HCT116 (cell line): ENCODE measurements around the gene KSR1. TPM values are rescaled to one million over a fixed set of nuclear protein-coding genes. Genes with fewer than 3 reads are reported as not detected.

ENCODE experiments used
- ATAC-seq: fragments of 200-7000 bp; cut with Tn5 transposase; 2 replicates; pipeline ENCODE4 v1.9.1; 2020; ENCODE audit warnings: mild to moderate bottlenecking, moderate library complexity
- BruUV-seq: library from RNA; stranded (reverse); fragments of 400-500 nt; replicated peaks from 2 replicates; lab custom pipeline; 2021; lab: Mats Ljungman, UMichigan
- CTCF ChIA-PET: fragments of 300-600 bp; sonication (Branson Sonifier 250); formaldehyde crosslinking; loops from one replicate; lab custom pipeline; 2021; ENCODE audit warnings: antibody characterized with exemption; lab: Charles Lee
- POLR2A ChIA-PET: fragments of 300-600, 350-600 bp; sonication (Branson Sonifier 250); formaldehyde crosslinking; loops from one replicate; lab custom pipeline; 2021; ENCODE audit warnings: antibody characterized with exemption; lab: Charles Lee
- RAD21 ChIA-PET, 2 experiments: fragments of 300-600 bp; sonication (Branson Sonifier 250); formaldehyde crosslinking; loops; one replicate each; lab custom pipeline; 2023; ENCODE audit warnings: low total read pairs in 2 of 2; ENCODE audit not compliant: uncharacterized antibody in 2 of 2, unreplicated experiment in 2 of 2, low non-redundant PET in 1 of 2; lab: Charles Lee
- DNase-seq: peaks from one replicate; pipeline ENCODE4 v3.0.0-alpha.2; 2010; ENCODE audit warnings: low read depth, low spot score
- H2AFZ ChIP-seq: fragments of 200-600 bp; shearing (Covaris generic), sonication (generic); 2 replicates; pipeline ENCODE4 v1.6.1; 2017; ENCODE audit warnings: low read depth, mixed run types, mixed read lengths, antibody characterized with exemption, low read length; ENCODE audit not compliant: poor library complexity, severe bottlenecking
- H3K27ac ChIP-seq: 2 replicates; pipeline ENCODE4 v1.5.1; 2012; ENCODE audit warnings: low read depth, low read length
- H3K27me3 ChIP-seq: fragments of 200-600 bp; sonication (generic); 2 replicates; pipeline ENCODE4 v1.6.1; 2016; ENCODE audit warnings: mixed run types, low read length, mixed read lengths; ENCODE audit not compliant: insufficient read depth
- H3K36me3 ChIP-seq, 2 experiments: fragments of 200-500 bp in 1 of 2; fragments of 200-600 bp in 1 of 2; sonication (Bioruptor generic) in 1 of 2; sonication (generic) in 1 of 2; 2 replicates each; pipeline versions ENCODE4 v1.5.1 to v1.6.1; 2014 to 2016; ENCODE audit warnings: low read length in 2 of 2, inconsistent platforms in 1 of 2, mixed read lengths in 1 of 2, mixed run types in 1 of 2; ENCODE audit not compliant: insufficient read depth in 2 of 2, control insufficient read depth in 1 of 2
- H3K4me1 ChIP-seq, 2 experiments: fragments of 200-600 bp in 1 of 2; sonication (generic) in 1 of 2; 2 replicates each; pipeline versions ENCODE4 v1.5.1 to v1.6.1; 2012 to 2017; ENCODE audit warnings: low read length in 2 of 2, inconsistent platforms in 1 of 2, mild to moderate bottlenecking in 1 of 2, mixed read lengths in 1 of 2, mixed run types in 1 of 2, moderate library complexity in 1 of 2; ENCODE audit not compliant: insufficient read depth in 2 of 2, control insufficient read depth in 1 of 2
- H3K4me2 ChIP-seq: fragments of 200-600 bp; sonication (generic); 2 replicates; pipeline ENCODE4 v1.6.1; 2017; ENCODE audit warnings: mixed run types, low read length, mixed read lengths
- H3K4me3 ChIP-seq, 2 experiments: fragments of 200-600 bp in 1 of 2; sonication (generic) in 1 of 2; replicated peaks in 1 of 2; 2 replicates each; pipeline ENCODE4 v1.5.1; 2011 to 2016; ENCODE audit warnings: low read length in 2 of 2, control low read depth in 1 of 2, low read depth in 1 of 2, mild to moderate bottlenecking in 1 of 2, mixed read lengths in 1 of 2, mixed run types in 1 of 2
- H3K79me2 ChIP-seq: fragments of 200-600 bp; sonication (generic); 2 replicates; pipeline ENCODE4 v1.6.1; 2017; ENCODE audit warnings: mild to moderate bottlenecking, mixed run types, low read length, moderate library complexity, mixed read lengths; ENCODE audit not compliant: insufficient read depth
- H3K9ac ChIP-seq: fragments of 200-600 bp; sonication (generic); 2 replicates; pipeline ENCODE4 v1.6.1; 2016; ENCODE audit warnings: low read length, mixed read lengths
- H3K9me2 ChIP-seq: fragments of 200-600 bp; sonication (generic), shearing (Covaris generic); 2 replicates; pipeline ENCODE4 v1.6.1; 2017; ENCODE audit warnings: mixed run types, mild to moderate bottlenecking, moderate library complexity; ENCODE audit not compliant: insufficient read depth
- H3K9me3 ChIP-seq, 2 experiments: fragments of 200-500 bp in 1 of 2; fragments of 200-600 bp in 1 of 2; sonication (Bioruptor generic) in 1 of 2; sonication (generic) in 1 of 2; 2 replicates each; pipeline ENCODE4 v1.6.1; 2014 to 2017; ENCODE audit warnings: low read length in 2 of 2, mixed read lengths in 2 of 2, inconsistent platforms in 1 of 2, low read depth in 1 of 2, mild to moderate bottlenecking in 1 of 2, mixed run types in 1 of 2, moderate library complexity in 1 of 2; ENCODE audit not compliant: control insufficient read depth in 1 of 2, insufficient read depth in 1 of 2
- H4K20me1 ChIP-seq: fragments of 200-600 bp; sonication (generic), shearing (Covaris generic); 2 replicates; pipeline ENCODE4 v1.6.1; 2017; ENCODE audit warnings: mixed run types, mild to moderate bottlenecking, moderate library complexity; ENCODE audit not compliant: insufficient read depth
- ATF3 ChIP-seq: IDR thresholded peaks from 2 replicates; pipeline ENCODE4 v1.6.1; 2012
- CBX3 ChIP-seq: IDR thresholded peaks from 2 replicates; pipeline ENCODE4 v1.6.1; 2012; ENCODE audit warnings: low read depth
- CEBPB ChIP-seq: IDR thresholded peaks from 2 replicates; pipeline ENCODE4 v1.6.1; 2012; ENCODE audit warnings: low read depth
- EGR1 ChIP-seq: IDR thresholded peaks from 2 replicates; pipeline ENCODE4 v1.6.1; 2012; ENCODE audit warnings: low read depth
- FOSL1 ChIP-seq: IDR thresholded peaks from 2 replicates; pipeline ENCODE4 v1.6.1; 2012; ENCODE audit warnings: low read depth
- POLR2AphosphoS5 ChIP-seq: IDR thresholded peaks from 2 replicates; pipeline ENCODE4 v1.6.1; 2011; ENCODE audit warnings: mild to moderate bottlenecking, low read depth, low read length, moderate library complexity
- ZFX ChIP-seq: fragments of 450-650 bp; IDR thresholded peaks from 2 replicates; pipeline ENCODE4 v1.6.1; 2017
- intact Hi-C: fragments of 100-400 bp; cut with micrococcal nuclease; formaldehyde crosslinking; loops from 2 replicates; pipeline ENCODE4 v1.10.0; 2022
- total RNA-seq: library from RNA; stranded (reverse); gene quantifications from one replicate; pipeline ENCODE4 v1.2.1, GENCODE V29; 2021; ENCODE audit not compliant: unreplicated experiment
- TF ChIP-seq, protein P1 (sequence below): IDR thresholded peaks from 2 replicates; pipeline ENCODE4 v1.6.1; 2011; ENCODE audit warnings: mild to moderate bottlenecking, low read length, moderate library complexity; ENCODE audit not compliant: insufficient replicate concordance; ENCODE audit errors: extremely low read depth

KSR1 gene
- total RNA-seq, 1 experiment from 2014 or later, result 16.5 TPM

DNA sequence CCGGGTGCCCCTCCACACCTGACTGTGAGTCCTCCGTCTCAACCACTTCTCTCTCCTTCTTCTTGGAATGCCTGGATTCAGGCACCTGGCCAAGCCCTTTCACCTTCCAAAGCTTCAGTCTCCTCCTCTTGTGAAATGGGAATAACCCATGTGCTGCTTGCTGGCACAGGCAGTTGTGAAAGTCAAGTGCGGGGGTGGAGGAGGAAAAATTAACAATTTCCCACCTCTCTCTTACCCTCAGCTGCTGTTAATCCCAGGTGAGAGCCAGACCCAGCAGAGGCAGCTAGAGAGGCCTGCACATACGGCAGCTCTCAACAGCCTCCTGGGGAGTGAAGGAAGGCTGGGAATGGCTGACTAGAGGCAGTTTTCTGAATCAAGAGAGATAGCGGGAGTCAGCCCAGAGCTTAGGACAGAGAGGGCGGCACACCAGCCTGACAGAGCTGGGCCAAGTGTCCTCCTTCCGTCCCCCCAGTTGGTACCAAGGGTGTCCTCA, 96.8 kb downstream of the KSR1 start:
- ChIA-PET RAD21 (no interaction called here), CTCF (interaction anchor here (0.6 to 0.8 kb wide), 2 partner anchors 46 to 59 kb away, joined by 3 to 4 read pairs; no protein-coding TSS in a partner anchor), POLR2A (no interaction called here)
- no peak; the same call in none of the 2 replicates for ATAC-seq
- peak overlapping the region; percentile 76 for H3K4me2 ChIP-seq
- no peak for DNase-seq
- no peaks in the 10 kb centered on the region for H3K36me3 ChIP-seq
- H3K9me2 ChIP-seq, result no peaks in the 10 kb centered on the region
- BruUV-seq, result no TSS peak
- H3K9ac ChIP-seq, result peak overlapping the region; percentile 31
- intact Hi-C loops, result loop anchor here (5.0 kb wide), 1 partner anchor 61 kb away; no protein-coding TSS in a partner anchor
- H3K27me3 ChIP-seq, result no peaks in the 10 kb centered on the region
- TF ChIP-seq, protein P1, sequence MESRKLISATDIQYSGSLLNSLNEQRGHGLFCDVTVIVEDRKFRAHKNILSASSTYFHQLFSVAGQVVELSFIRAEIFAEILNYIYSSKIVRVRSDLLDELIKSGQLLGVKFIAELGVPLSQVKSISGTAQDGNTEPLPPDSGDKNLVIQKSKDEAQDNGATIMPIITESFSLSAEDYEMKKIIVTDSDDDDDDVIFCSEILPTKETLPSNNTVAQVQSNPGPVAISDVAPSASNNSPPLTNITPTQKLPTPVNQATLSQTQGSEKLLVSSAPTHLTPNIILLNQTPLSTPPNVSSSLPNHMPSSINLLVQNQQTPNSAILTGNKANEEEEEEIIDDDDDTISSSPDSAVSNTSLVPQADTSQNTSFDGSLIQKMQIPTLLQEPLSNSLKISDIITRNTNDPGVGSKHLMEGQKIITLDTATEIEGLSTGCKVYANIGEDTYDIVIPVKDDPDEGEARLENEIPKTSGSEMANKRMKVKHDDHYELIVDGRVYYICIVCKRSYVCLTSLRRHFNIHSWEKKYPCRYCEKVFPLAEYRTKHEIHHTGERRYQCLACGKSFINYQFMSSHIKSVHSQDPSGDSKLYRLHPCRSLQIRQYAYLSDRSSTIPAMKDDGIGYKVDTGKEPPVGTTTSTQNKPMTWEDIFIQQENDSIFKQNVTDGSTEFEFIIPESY, result no peak
- peak; percentile 72 for TF ChIP-seq EGR1
- TF ChIP-seq CEBPB, result peak; percentile 43; the same call in 1 of the 2 replicates
- peaks cover 39 to 42% of the 10 kb centered on the region in 2 experiments for H3K4me1 ChIP-seq
- no peak overlapping the region for H2AFZ ChIP-seq
- H3K79me2 ChIP-seq, result no peaks in the 10 kb centered on the region
- H4K20me1 ChIP-seq, result no peaks in the 10 kb centered on the region
- peak overlapping the region in 1 of 2 experiments; percentile 29; a peak in 1 of 4 replicates for H3K4me3 ChIP-seq
- no peaks in the 10 kb centered on the region for H3K9me3 ChIP-seq
- peak overlapping the region; percentile 78 for H3K27ac ChIP-seq

DNA sequence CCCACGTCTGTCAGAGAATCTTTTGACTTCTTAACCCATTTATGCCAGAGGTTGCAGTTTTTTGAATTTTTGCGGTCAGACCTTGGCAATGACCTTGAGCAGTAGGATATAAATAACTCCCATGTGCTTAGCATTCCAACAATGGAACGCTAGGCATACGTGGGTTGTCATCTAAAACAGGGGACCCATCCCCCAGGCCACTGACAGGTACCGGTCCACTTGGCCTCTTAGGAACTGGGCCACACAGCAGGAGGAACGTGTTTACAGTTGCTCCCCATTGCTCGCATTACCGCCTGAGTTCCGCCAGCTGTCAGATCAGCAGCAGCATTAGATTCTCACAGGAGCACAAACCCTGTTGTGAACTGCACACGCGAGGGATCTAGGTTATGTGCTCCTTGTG, 97.9 kb downstream of the KSR1 start:
- BruUV-seq, result no TSS peak
- CTCF ChIA-PET, result no interaction called here
- Histone ChIP-seq H3K36me3 (no peaks in the 10 kb centered on the region), H3K9me3 (no peaks in the 10 kb centered on the region), H3K27me3 (no peaks in the 10 kb centered on the region), H3K27ac (no peak overlapping the region)
- intact Hi-C loops, result loop anchor here (5.0 kb wide), 1 partner anchor 62 kb away; no protein-coding TSS in a partner anchor
- TF ChIP-seq ATF3 (no peak), FOSL1 (no peak), ZFX (no peak), POLR2AphosphoS5 (no peak), CBX3 (no peak)
- TF ChIP-seq, all 23 proteins: peak for 0
- peak overlapping the region; percentile 76; the same call in 1 of the 2 replicates for H3K4me2 ChIP-seq
- ChIA-PET RAD21 (no interaction called here), POLR2A (no interaction called here)
- H2AFZ ChIP-seq, result no peak overlapping the region
- no peaks in the 10 kb centered on the region for H3K9me2 ChIP-seq
- ATAC-seq (no peak), DNase-seq (no peak)
- H3K4me1 ChIP-seq, result peaks cover 39 to 42% of the 10 kb centered on the region in 2 experiments
- 0 out of 2 replicates have a peak overlapping the region, but pooled peaks have one; percentile 31 for H3K9ac ChIP-seq
- no peaks in the 10 kb centered on the region for H4K20me1 ChIP-seq
- no peaks in the 10 kb centered on the region for H3K79me2 ChIP-seq
- no peak overlapping the region for H3K4me3 ChIP-seq
